ENCODE measurements around the gene RASAL2.

GRCh38 chr1:178503849-178504248 is 409.9 kb downstream of the RASAL2 start:
- TF ChIP-seq POLR2A (IDR thresholded peaks at IDR 0.05; ENCODE audit: low read depth, low read length) (no peak), RFX5 (IDR thresholded peaks at IDR 0.05; ENCODE audit: low read depth, low read length) (no peak), RAD21 (IDR thresholded peaks at IDR 0.05; ENCODE audit: low read length) (no peak), RCOR1 (IDR thresholded peaks at IDR 0.05; ENCODE audit: insufficient replicate concordance, low read length) (no peak)
- TF ChIP-seq, protein P1, sequence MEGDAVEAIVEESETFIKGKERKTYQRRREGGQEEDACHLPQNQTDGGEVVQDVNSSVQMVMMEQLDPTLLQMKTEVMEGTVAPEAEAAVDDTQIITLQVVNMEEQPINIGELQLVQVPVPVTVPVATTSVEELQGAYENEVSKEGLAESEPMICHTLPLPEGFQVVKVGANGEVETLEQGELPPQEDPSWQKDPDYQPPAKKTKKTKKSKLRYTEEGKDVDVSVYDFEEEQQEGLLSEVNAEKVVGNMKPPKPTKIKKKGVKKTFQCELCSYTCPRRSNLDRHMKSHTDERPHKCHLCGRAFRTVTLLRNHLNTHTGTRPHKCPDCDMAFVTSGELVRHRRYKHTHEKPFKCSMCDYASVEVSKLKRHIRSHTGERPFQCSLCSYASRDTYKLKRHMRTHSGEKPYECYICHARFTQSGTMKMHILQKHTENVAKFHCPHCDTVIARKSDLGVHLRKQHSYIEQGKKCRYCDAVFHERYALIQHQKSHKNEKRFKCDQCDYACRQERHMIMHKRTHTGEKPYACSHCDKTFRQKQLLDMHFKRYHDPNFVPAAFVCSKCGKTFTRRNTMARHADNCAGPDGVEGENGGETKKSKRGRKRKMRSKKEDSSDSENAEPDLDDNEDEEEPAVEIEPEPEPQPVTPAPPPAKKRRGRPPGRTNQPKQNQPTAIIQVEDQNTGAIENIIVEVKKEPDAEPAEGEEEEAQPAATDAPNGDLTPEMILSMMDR (conservative IDR thresholded peaks at IDR 0.05; ENCODE audit: low read depth, low read length) = no peak
